H1 (cell line): ENCODE results near the gene WRAP53. TPM values are rescaled to one million over a fixed set of nuclear protein-coding genes. Genes with fewer than 3 reads are reported as not detected.

ENCODE experiments used
- CTCF ChIA-PET: fragments of 300-600 bp; sonication (Branson Sonifier 250); formaldehyde crosslinking; loops from one replicate; lab custom pipeline; 2021; ENCODE audit not compliant: partially characterized antibody; lab: Charles Lee
- POLR2A ChIA-PET: fragments of 300-600 bp; sonication (Branson Sonifier 250); formaldehyde crosslinking; loops from one replicate; lab custom pipeline; 2021; ENCODE audit warnings: inconsistent platforms; ENCODE audit not compliant: partially characterized antibody; lab: Charles Lee
- DNase-seq, 2 experiments: peaks; one replicate each; pipeline versions ENCODE4 v3.0.0 to v3.0.0-alpha.2; 2010 to 2022; ENCODE audit warnings: low spot score in 2 of 2, low read depth in 1 of 2, mixed read lengths in 1 of 2
- FAIRE-seq: peaks from 2 replicates; lab custom pipeline; 2011; peaks lifted over from hg19 to GRCh38; lab: Jason Lieb, UNC
- H2AFZ ChIP-seq: 2 replicates; pipeline ENCODE4 v1.8.1; 2012; ENCODE audit warnings: low read length, inconsistent platforms
- H2AK5ac ChIP-seq: 2 replicates; pipeline ENCODE4 v1.6.1; 2013; ENCODE audit warnings: low read depth, low read length
- H2BK120ac ChIP-seq: replicated peaks from 2 replicates; pipeline ENCODE3; 2013; ENCODE audit warnings: low read depth, low read length, inconsistent platforms
- H2BK12ac ChIP-seq: 2 replicates; pipeline ENCODE4 v1.6.1; 2013; ENCODE audit warnings: low read depth, low read length
- H2BK15ac ChIP-seq: 2 replicates; pipeline ENCODE4 v1.6.1; 2013; ENCODE audit warnings: low read length
- H2BK20ac ChIP-seq: 2 replicates; pipeline ENCODE4 v1.6.1; 2013; ENCODE audit warnings: low read length
- H2BK5ac ChIP-seq: 2 replicates; pipeline ENCODE4 v1.6.1; 2013; ENCODE audit warnings: low read depth, low read length
- H3K14ac ChIP-seq: 2 replicates; pipeline ENCODE4 v1.6.1; 2013; ENCODE audit warnings: inconsistent platforms; ENCODE audit not compliant: insufficient read length
- H3K18ac ChIP-seq: 2 replicates; pipeline ENCODE4 v1.6.1; 2013; ENCODE audit warnings: low read length; ENCODE audit errors: extremely low read depth
- H3K23ac ChIP-seq: 2 replicates; pipeline ENCODE4 v1.6.1; 2013; ENCODE audit warnings: inconsistent platforms; ENCODE audit not compliant: insufficient read length
- H3K23me2 ChIP-seq: 2 replicates; pipeline ENCODE4 v1.6.1; 2013; ENCODE audit warnings: low read depth, low read length
- H3K27ac ChIP-seq: 2 replicates; pipeline ENCODE4 v1.6.1; 2011; ENCODE audit warnings: low read depth, low read length, inconsistent platforms
- H3K27me3 ChIP-seq, 4 experiments: replicated peaks in 1 of 4; 1 replicate in 1 of 4; 2 replicates in 3 of 4; pipeline versions ENCODE4 v1.6.1 to v1.8.1; 2011 to 2013; ENCODE audit warnings: low read length in 3 of 4, mild to moderate bottlenecking in 3 of 4, inconsistent platforms in 2 of 4, mixed read lengths in 2 of 4, moderate library complexity in 1 of 4; ENCODE audit not compliant: control insufficient read depth in 3 of 4, insufficient read depth in 3 of 4; ENCODE audit errors: extremely low read depth in 1 of 4
- H3K36me3 ChIP-seq, 4 experiments: 2 replicates each; pipeline versions ENCODE4 v1.6.1 to v1.8.1; 2011 to 2013; ENCODE audit warnings: mild to moderate bottlenecking in 4 of 4, low read length in 3 of 4, moderate library complexity in 2 of 4, control low read depth in 1 of 4, inconsistent platforms in 1 of 4; ENCODE audit not compliant: insufficient read depth in 4 of 4, control insufficient read depth in 2 of 4
- H3K4ac ChIP-seq: replicated peaks from 2 replicates; pipeline ENCODE3; 2013; ENCODE audit warnings: low read length, low read depth, mixed read lengths, inconsistent platforms; ENCODE audit not compliant: insufficient read length
- H3K4me1 ChIP-seq, 4 experiments: replicated peaks in 1 of 4; 1 replicate in 1 of 4; 2 replicates in 3 of 4; pipeline versions ENCODE4 v1.6.1 to v1.8.1; 2011 to 2013; ENCODE audit warnings: low read length in 3 of 4, inconsistent platforms in 2 of 4, mixed read lengths in 1 of 4; ENCODE audit not compliant: insufficient read depth in 4 of 4, control insufficient read depth in 3 of 4
- H3K4me2 ChIP-seq, 2 experiments: 2 replicates each; pipeline versions ENCODE4 v1.6.1 to v1.8.1; 2011 to 2013; ENCODE audit warnings: low read depth in 2 of 2, low read length in 2 of 2, control low read depth in 1 of 2, inconsistent platforms in 1 of 2, mild to moderate bottlenecking in 1 of 2; ENCODE audit not compliant: insufficient read depth in 1 of 2
- H3K4me3 ChIP-seq, 4 experiments: fragments of 200-600, 300-600 bp in 1 of 4; sonication (generic), shearing (Covaris generic), sonication (Bioruptor Twin) in 1 of 4; 2 replicates each; pipeline versions ENCODE4 v1.5.1 to v1.8.1; 2011 to 2016; ENCODE audit warnings: low read length in 4 of 4, low read depth in 3 of 4, control low read depth in 2 of 4, inconsistent platforms in 2 of 4, mild to moderate bottlenecking in 2 of 4, mixed read lengths in 1 of 4, moderate library complexity in 1 of 4; ENCODE audit not compliant: insufficient read depth in 2 of 4; ENCODE audit errors: extremely low read depth in 1 of 4
- H3K56ac ChIP-seq: replicated peaks from 2 replicates; pipeline ENCODE3; 2013; ENCODE audit warnings: low read depth, mild to moderate bottlenecking, mixed read lengths, low read length, inconsistent platforms; ENCODE audit not compliant: insufficient read length
- H3K79me1 ChIP-seq: 2 replicates; pipeline ENCODE4 v1.6.1; 2013; ENCODE audit warnings: low read depth, low read length, control low read depth
- H3K79me2 ChIP-seq, 2 experiments: 2 replicates each; pipeline versions ENCODE4 v1.6.1 to v1.8.1; 2012 to 2013; ENCODE audit warnings: low read length in 2 of 2, mild to moderate bottlenecking in 2 of 2, inconsistent platforms in 1 of 2; ENCODE audit not compliant: insufficient read depth in 2 of 2, control insufficient read depth in 1 of 2
- H3K9ac ChIP-seq, 4 experiments: replicated peaks in 1 of 4; 1 replicate in 1 of 4; 2 replicates in 3 of 4; pipeline versions ENCODE4 v1.6.1 to v1.8.1; 2011 to 2013; ENCODE audit warnings: low read depth in 3 of 4, low read length in 3 of 4, control low read depth in 2 of 4, mild to moderate bottlenecking in 2 of 4, moderate library complexity in 2 of 4, inconsistent platforms in 1 of 4; ENCODE audit errors: extremely low read depth in 1 of 4
- H3K9me3 ChIP-seq, 2 experiments: 2 replicates each; pipeline versions ENCODE4 v1.6.1 to v1.8.1; 2012 to 2013; ENCODE audit warnings: mild to moderate bottlenecking in 2 of 2, moderate library complexity in 2 of 2, control low read depth in 1 of 2, inconsistent platforms in 1 of 2, low read depth in 1 of 2, low read length in 1 of 2, mixed read lengths in 1 of 2; ENCODE audit not compliant: insufficient read depth in 2 of 2
- H4K20me1 ChIP-seq, 2 experiments: replicated peaks in 1 of 2; 2 replicates each; pipeline versions ENCODE3 to v1.8.1; 2011 to 2013; ENCODE audit warnings: inconsistent platforms in 2 of 2, low read length in 2 of 2, mild to moderate bottlenecking in 1 of 2; ENCODE audit not compliant: insufficient read depth in 2 of 2, control insufficient read depth in 1 of 2
- H4K5ac ChIP-seq: 2 replicates; pipeline ENCODE4 v1.6.1; 2013; ENCODE audit warnings: low read length, low read depth, mixed read lengths, inconsistent platforms; ENCODE audit not compliant: insufficient read length
- H4K8ac ChIP-seq: 2 replicates; pipeline ENCODE4 v1.8.0; 2013; ENCODE audit warnings: mild to moderate bottlenecking, moderate library complexity, low read length, inconsistent platforms; ENCODE audit not compliant: insufficient read depth; ENCODE audit errors: extremely low read depth
- H4K91ac ChIP-seq: replicated peaks from 2 replicates; pipeline ENCODE3; 2013; ENCODE audit warnings: low read length, mixed read lengths, inconsistent platforms; ENCODE audit not compliant: insufficient read length
- TEAD4 ChIP-seq: IDR thresholded peaks from 2 replicates; pipeline ENCODE4 v1.6.1; 2012; ENCODE audit warnings: low read depth, low read length, inconsistent platforms, mixed read lengths
- WGBS, 2 experiments: shearing (Covaris generic) in 1 of 2; methylation state at CpG; one replicate each; pipeline versions ENCODE4 v1.1.6 to v1.1.7; 2013 to 2015; ENCODE audit warnings: low lambda C conversion rate in 2 of 2, mixed read lengths in 2 of 2, inconsistent platforms in 1 of 2, low coverage in 1 of 2, missing lambda C conversion rate in 1 of 2; ENCODE audit not compliant: insufficient replicate concordance in 2 of 2, insufficient coverage in 1 of 2, insufficient read length in 1 of 2; ENCODE audit errors: extremely low coverage in 1 of 2, missing lambda C conversion rate in 1 of 2; 5-methylcytosine and 5-hydroxymethylcytosine counted together
- polyA plus RNA-seq, 7 experiments: library from polyadenylated mRNA; depleted of rRNA in 3 of 7; stranded (reverse) in 5 of 7; unstranded in 2 of 7; fragments of >200 nt in 5 of 7; fragments of 200-250 nt in 2 of 7; gene quantifications; 1 replicate in 5 of 7; 2 replicates in 1 of 7; 4 replicates in 1 of 7; pipeline versions ENCODE4 v1.2.1 to v1.2.3, GENCODE V29; 2011 to 2013; ENCODE audit warnings: missing spikeins in 2 of 7, mixed read lengths in 2 of 7
- total RNA-seq: library from RNA; stranded (reverse); fragmentation: NEBNext Ultra II Directional; extraction: Animal tissue kit (Norgen Biotek cat#: 25700); gene quantifications from 2 replicates; pipeline ENCODE4 v1.2.1, GENCODE V29; 2021

WRAP53 gene
- total and polyA plus RNA-seq, 2 of the 8 experiments (the other 6 are each of a cell fraction or from before 2014, with no cell fraction given): 29.2 to 30.1 TPM

DNA sequence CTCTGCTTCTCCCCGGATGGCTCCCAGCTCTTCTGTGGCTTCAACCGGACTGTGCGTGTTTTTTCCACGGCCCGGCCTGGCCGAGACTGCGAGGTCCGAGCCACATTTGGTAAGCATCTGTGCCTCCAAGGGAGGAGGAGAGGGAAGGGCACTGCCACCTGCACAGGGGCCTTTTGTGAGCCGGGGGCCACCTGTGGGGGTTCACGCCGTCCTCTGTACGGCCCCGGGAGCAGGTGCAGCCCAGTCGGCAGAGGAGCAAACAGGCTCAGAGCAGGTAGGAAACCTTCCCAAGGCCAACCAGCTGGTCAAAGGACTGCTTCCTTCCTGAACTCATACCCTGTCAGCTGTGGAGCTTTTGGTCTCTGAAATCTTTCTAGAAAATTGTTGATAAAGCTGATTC is 13.4 kb downstream of the WRAP53 start:
- no peak overlapping the region for H3K4me3 ChIP-seq
- H3K79me1 ChIP-seq: no peaks in the 10 kb centered on the region
- no peak overlapping the region for H3K18ac ChIP-seq
- H3K4ac ChIP-seq: no peak overlapping the region
- no peaks in the 10 kb centered on the region for H3K79me2 ChIP-seq
- no peaks in the 10 kb centered on the region for H3K9me3 ChIP-seq
- peaks cover 2 to 18% (median 16%) of the 10 kb centered on the region in 4 experiments for H3K4me1 ChIP-seq
- no peak overlapping the region for H2BK120ac ChIP-seq
- H2AFZ ChIP-seq: no peak overlapping the region
- H3K27ac ChIP-seq: no peak overlapping the region
- no peak overlapping the region for H3K23ac ChIP-seq
- H3K27me3 ChIP-seq: peaks cover 0 to 3% (median 1%) of the 10 kb centered on the region in 4 experiments; a peak in 2 of 7 replicates
- 81% methylated on average over 12 of the region's 14 CpGs; no CpG with 5 or more reads in 1 of the 2 experiments for WGBS, 2 experiments
- H4K8ac ChIP-seq: no peak overlapping the region
- H4K20me1 ChIP-seq: peaks cover 2 to 3% of the 10 kb centered on the region in 2 experiments
- CTCF ChIA-PET: interaction anchor here (2.6 to 9.2 kb wide), 2 partner anchors 10 to 13 kb away, joined by 14 to 85 read pairs; partner anchors contain the start of genes TP53 and WRAP53
- no peak overlapping the region for H2BK5ac ChIP-seq
- POLR2A ChIA-PET: interaction anchor here (0.6 to 11.4 kb wide), 2 partner anchors 14 to 86 kb away, joined by 3 to 186 read pairs; partner anchors contain the start of genes TP53 and WRAP53
- no peak overlapping the region for H3K56ac ChIP-seq
- no peak overlapping the region for H3K4me2 ChIP-seq
- no peak overlapping the region for H2AK5ac ChIP-seq
- H3K23me2 ChIP-seq: peaks cover 19% of the 10 kb centered on the region; the same call in 1 of the 2 replicates
- H3K9ac ChIP-seq: no peak overlapping the region
- H2BK12ac ChIP-seq: no peak overlapping the region
- DNase-seq: no peak
- H4K91ac ChIP-seq: no peak overlapping the region
- peaks cover 0 to 5% (median 2%) of the 10 kb centered on the region in 4 experiments; a peak in 3 of 8 replicates for H3K36me3 ChIP-seq
- H4K5ac ChIP-seq: no peak overlapping the region
- no peak overlapping the region for H2BK20ac ChIP-seq
- FAIRE-seq: no peak
- H2BK15ac ChIP-seq: no peak overlapping the region
- no peak overlapping the region for H3K14ac ChIP-seq
- TF ChIP-seq TEAD4: no peak
